ENCODE results near the gene LYRM9. TPM values are rescaled to one million over a fixed set of nuclear protein-coding genes. Genes with fewer than 3 reads are reported as not detected.
"Not testable (repeated sequence)": the region's sequence is repeated elsewhere in the genome, so short reads cannot be mapped to it uniquely, and the experiment has no call there.

LYRM9 gene
- total RNA-seq, 1 donor from 2014 or later = 5.2 TPM

DNA sequence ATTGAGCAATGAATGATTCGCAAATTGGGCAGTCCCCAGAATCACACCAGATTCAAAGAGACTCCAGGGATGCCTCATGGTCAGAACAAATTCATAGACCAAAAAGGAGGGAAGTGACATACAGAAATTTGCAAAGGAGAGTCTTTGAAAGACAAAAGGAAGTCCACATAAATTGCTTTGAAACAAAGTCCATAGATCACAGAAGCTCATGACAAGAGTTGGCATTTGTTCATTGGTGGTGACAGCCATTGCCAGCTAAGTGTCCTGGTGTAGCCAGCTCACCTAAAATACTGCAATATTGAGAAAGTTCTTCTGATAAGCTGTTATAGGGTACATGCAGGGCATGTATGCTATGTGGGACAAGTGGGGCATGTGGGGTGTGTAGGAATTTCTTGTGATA is 55.4 kb downstream of the LYRM9 start:
- DNase-seq (ENCODE audit: low spot score); H3K27me3 Mint-ChIP-seq (ENCODE audit: low read depth); H3K9me3 Mint-ChIP-seq (ENCODE audit: low read depth); H3K4me3 Mint-ChIP-seq (ENCODE audit: unreplicated experiment); H3K4me1 Mint-ChIP-seq (ENCODE audit: low read depth); H3K27ac Mint-ChIP-seq (ENCODE audit: unreplicated experiment); H3K36me3 Mint-ChIP-seq (ENCODE audit: low read depth): not testable (repeated sequence)

DNA sequence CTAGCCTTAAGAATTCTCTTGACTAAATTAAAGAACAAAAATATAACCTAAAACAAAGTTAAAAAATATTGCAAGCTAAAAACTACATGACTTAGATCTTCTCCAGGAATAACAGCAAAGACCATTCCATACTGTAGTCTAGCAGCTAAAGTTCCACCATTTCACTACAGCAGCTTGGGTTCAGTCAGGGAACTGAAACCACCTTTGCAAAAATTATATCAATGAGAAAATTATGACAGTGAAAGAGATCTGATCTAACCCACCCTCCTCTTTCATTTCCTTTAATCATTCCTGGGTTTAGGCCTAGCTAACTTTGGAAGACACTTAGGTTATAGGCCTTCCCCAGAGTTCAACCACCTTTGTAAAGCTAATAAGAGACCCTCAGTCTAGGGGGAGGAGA is 56.5 kb downstream of the LYRM9 start:
- Mint-ChIP-seq H3K4me1 (ENCODE audit: low read depth) (no peaks in the 10 kb centered on the region), H3K27ac (ENCODE audit: unreplicated experiment) (no peak overlapping the region), H3K9me3 (ENCODE audit: low read depth) (peaks cover 3% of the 10 kb centered on the region), H3K36me3 (ENCODE audit: low read depth) (no peaks in the 10 kb centered on the region), H3K4me3 (ENCODE audit: unreplicated experiment) (no peak overlapping the region), H3K27me3 (ENCODE audit: low read depth) (peaks cover 3% of the 10 kb centered on the region)
- TF ChIP-seq, protein P1, sequence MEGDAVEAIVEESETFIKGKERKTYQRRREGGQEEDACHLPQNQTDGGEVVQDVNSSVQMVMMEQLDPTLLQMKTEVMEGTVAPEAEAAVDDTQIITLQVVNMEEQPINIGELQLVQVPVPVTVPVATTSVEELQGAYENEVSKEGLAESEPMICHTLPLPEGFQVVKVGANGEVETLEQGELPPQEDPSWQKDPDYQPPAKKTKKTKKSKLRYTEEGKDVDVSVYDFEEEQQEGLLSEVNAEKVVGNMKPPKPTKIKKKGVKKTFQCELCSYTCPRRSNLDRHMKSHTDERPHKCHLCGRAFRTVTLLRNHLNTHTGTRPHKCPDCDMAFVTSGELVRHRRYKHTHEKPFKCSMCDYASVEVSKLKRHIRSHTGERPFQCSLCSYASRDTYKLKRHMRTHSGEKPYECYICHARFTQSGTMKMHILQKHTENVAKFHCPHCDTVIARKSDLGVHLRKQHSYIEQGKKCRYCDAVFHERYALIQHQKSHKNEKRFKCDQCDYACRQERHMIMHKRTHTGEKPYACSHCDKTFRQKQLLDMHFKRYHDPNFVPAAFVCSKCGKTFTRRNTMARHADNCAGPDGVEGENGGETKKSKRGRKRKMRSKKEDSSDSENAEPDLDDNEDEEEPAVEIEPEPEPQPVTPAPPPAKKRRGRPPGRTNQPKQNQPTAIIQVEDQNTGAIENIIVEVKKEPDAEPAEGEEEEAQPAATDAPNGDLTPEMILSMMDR (IDR thresholded peaks at IDR 0.05) = no peak
- DNase-seq (ENCODE audit: low spot score) = no peak

DNA sequence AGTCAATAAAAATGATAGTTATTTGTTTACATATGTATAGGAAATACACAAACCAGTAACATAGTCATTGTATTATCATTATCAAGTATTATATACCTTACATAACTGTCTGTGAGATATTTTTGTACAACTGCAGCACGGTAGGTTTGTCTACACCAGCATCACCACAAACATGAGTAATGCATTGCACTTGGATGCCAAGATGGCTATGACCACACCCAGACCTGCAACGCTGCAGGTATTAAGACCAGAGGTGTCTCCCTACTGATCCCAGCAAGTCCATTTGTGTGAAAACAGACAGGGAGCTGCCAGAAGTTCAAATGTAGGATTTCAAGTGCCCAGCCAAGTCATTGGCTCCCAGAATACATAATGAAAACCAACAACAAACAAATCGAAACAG is 58.6 kb downstream of the LYRM9 start:
- no peak for DNase-seq (ENCODE audit: low spot score)
- Mint-ChIP-seq H3K4me3 (ENCODE audit: unreplicated experiment) (no peak overlapping the region), H3K4me1 (ENCODE audit: low read depth) (no peaks in the 10 kb centered on the region), H3K36me3 (ENCODE audit: low read depth) (no peaks in the 10 kb centered on the region), H3K27ac (ENCODE audit: unreplicated experiment) (no peak overlapping the region), H3K27me3 (ENCODE audit: low read depth) (peaks cover 3% of the 10 kb centered on the region), H3K9me3 (ENCODE audit: low read depth) (peaks cover 3% of the 10 kb centered on the region)
- TF ChIP-seq, protein P1 (IDR thresholded peaks at IDR 0.05) = no peak

DNA sequence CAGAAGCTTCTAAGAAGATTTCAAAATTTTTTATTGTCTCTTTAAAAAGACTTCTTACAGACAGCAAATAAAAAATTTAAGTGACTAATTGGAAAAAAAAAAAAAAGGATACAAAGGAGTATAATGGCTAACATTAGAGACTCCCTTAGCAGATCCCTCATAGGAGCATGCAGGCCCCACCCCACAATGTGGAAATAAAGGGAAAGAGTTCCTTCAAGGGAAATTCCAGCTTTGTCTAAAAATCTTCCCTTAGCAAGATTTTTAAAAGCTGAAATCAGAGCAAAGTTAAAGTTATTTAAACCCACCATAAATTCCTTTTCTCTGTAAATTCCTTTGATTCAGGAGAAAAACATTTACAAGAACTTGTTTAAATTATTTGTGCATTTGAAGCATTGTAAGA is 60.3 kb downstream of the LYRM9 start:
- no peaks in the 10 kb centered on the region for H3K4me1 Mint-ChIP-seq (ENCODE audit: low read depth)
- H3K27ac Mint-ChIP-seq (ENCODE audit: unreplicated experiment) = no peak overlapping the region
- H3K4me3 Mint-ChIP-seq (ENCODE audit: unreplicated experiment) = no peak overlapping the region
- DNase-seq (ENCODE audit: low spot score) = no peak
- H3K36me3 Mint-ChIP-seq (ENCODE audit: low read depth) = no peaks in the 10 kb centered on the region
- peaks cover 3% of the 10 kb centered on the region for H3K9me3 Mint-ChIP-seq (ENCODE audit: low read depth)
- H3K27me3 Mint-ChIP-seq (ENCODE audit: low read depth) = peaks cover 10% of the 10 kb centered on the region
- TF ChIP-seq, protein P1 (IDR thresholded peaks at IDR 0.05) = no peak

DNA sequence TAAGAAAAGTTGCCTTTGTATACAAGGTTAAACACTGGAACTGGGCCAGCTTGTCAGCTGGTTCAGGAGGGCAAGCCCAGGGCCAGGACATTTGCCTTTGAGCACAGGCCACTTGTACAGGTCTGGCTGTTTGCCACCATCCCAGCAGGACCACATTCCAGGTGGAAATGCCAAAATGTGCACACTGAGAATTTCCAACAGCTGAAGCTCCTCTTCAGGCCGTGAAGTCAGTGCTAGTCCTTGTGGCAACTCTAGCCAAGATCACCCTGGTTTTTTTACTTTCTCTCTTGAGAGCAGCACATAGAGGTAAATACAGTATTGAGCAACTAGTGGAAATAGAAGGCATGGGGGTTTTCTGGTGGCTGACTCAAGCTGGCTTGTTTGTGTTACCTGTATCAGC is 63.3 kb downstream of the LYRM9 start:
- H3K4me1 Mint-ChIP-seq (ENCODE audit: low read depth); DNase-seq (ENCODE audit: low spot score); H3K27ac Mint-ChIP-seq (ENCODE audit: unreplicated experiment); H3K36me3 Mint-ChIP-seq (ENCODE audit: low read depth); H3K9me3 Mint-ChIP-seq (ENCODE audit: low read depth); H3K4me3 Mint-ChIP-seq (ENCODE audit: unreplicated experiment): not testable (repeated sequence)
- peaks cover 16% of the 10 kb centered on the region for H3K27me3 Mint-ChIP-seq (ENCODE audit: low read depth)

DNA sequence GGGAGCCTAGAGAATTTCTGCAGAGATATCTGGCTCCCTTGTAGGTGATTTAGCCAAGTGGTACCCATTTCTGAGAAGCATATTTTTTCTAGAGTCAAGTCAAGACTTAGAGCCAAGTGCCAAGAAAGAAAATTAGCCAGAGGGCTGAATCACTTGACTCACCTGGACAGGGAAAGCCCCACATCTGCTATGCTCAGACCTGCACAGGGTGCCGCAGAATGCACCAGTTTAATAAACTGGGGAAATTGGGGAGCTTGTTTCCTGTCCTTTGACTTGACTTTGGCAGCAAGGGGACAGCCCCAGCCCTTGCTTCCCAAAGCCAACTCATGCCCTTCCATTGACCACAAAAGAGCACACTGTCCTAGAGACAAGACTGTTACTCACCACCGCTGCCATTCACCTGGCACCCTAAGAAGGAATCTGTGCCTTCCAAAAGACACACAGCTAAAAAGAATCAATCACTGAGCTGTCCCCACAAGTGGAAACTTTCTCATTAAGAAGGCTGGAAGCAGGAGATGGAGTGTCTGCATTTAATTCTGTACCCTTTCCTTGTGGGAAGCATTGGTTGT is 63.9 kb downstream of the LYRM9 start:
- H3K4me3 Mint-ChIP-seq (ENCODE audit: unreplicated experiment); DNase-seq (ENCODE audit: low spot score); H3K4me1 Mint-ChIP-seq (ENCODE audit: low read depth); H3K27ac Mint-ChIP-seq (ENCODE audit: unreplicated experiment); H3K9me3 Mint-ChIP-seq (ENCODE audit: low read depth); H3K36me3 Mint-ChIP-seq (ENCODE audit: low read depth): not testable (repeated sequence)
- H3K27me3 Mint-ChIP-seq (ENCODE audit: low read depth) = peaks cover 16% of the 10 kb centered on the region

Other genes starting within 250 kb of the LYRM9 start
- gene NOS2, start 92.8 kb downstream of the LYRM9 start, total RNA-seq = not detected in 3 replicates
- gene NLK, start 149.3 kb upstream of the LYRM9 start, total RNA-seq = 11.8 to 14.5 TPM (median 12.9 TPM) in 3 replicates

All from chondrocyte (in vitro differentiated cells).